Measurements from ENCODE around the gene NDRG3. TPM values are rescaled to one million over a fixed set of nuclear protein-coding genes. Genes with fewer than 3 reads are reported as not detected.

Gene NDRG3
- polyA plus RNA-seq, 1 experiment, result 28.5 TPM

GRCh38 chr20:36779656-36780025, 33.8 kb upstream of the NDRG3 start:
- CTCF ChIA-PET, result no interaction called here

GRCh38 chr20:36778831-36779655, 33.2 kb upstream of the NDRG3 start:
- peaks cover 11% of the 10 kb centered on the region for H3K36me3 ChIP-seq (ENCODE audit: control insufficient read depth, insufficient read depth, low read length)
- no peaks in the 10 kb centered on the region for H3K27me3 ChIP-seq (ENCODE audit: control insufficient read depth, insufficient read depth, low read length)
- ChIA-PET POLR2A (no interaction called here), CTCF (interaction anchor here (0.7 kb wide), 1 partner anchor 166 kb away, joined by 3 read pairs; no protein-coding TSS in a partner anchor)
- no peak for TF ChIP-seq CTCF (IDR thresholded peaks at IDR 0.05; ENCODE audit: insufficient read depth, low read depth, low read length)
- no peak overlapping the region for H3K4me3 ChIP-seq (ENCODE audit: low read depth, low read length)
- DNase-seq (ENCODE audit: low read depth), result no peak

More at GRCh38 chr20:36779656-36780025, 33.8 kb upstream of the NDRG3 start:
- Histone ChIP-seq H3K27me3 (ENCODE audit: control insufficient read depth, insufficient read depth, low read length) (no peaks in the 10 kb centered on the region), H3K4me3 (ENCODE audit: low read depth, low read length) (no peak overlapping the region), H3K36me3 (ENCODE audit: control insufficient read depth, insufficient read depth, low read length) (peaks cover 16% of the 10 kb centered on the region)
- DNase-seq (ENCODE audit: low read depth), result no peak
- POLR2A ChIA-PET, result no interaction called here
- no peak for TF ChIP-seq CTCF (IDR thresholded peaks at IDR 0.05; ENCODE audit: insufficient read depth, low read depth, low read length)

GRCh38 chr20:36777576-36777975, 31.7 kb upstream of the NDRG3 start:
- CTCF ChIA-PET, result interaction anchor here (0.5 to 1.6 kb wide), 4 partner anchors 15 to 143 kb away, joined by 3 to 4 read pairs (median 3); no protein-coding TSS in a partner anchor
- TF ChIP-seq CTCF (IDR thresholded peaks at IDR 0.05; ENCODE audit: insufficient read depth, low read depth, low read length), result no peak
- Histone ChIP-seq H3K27me3 (ENCODE audit: control insufficient read depth, insufficient read depth, low read length) (no peaks in the 10 kb centered on the region), H3K36me3 (ENCODE audit: control insufficient read depth, insufficient read depth, low read length) (peaks cover 6% of the 10 kb centered on the region), H3K4me3 (ENCODE audit: low read depth, low read length) (no peak overlapping the region)
- no peak for DNase-seq (ENCODE audit: low read depth)
- POLR2A ChIA-PET, result no interaction called here

GRCh38 chr20:36777167-36777566, 31.3 kb upstream of the NDRG3 start:
- TF ChIP-seq CTCF (IDR thresholded peaks at IDR 0.05; ENCODE audit: insufficient read depth, low read depth, low read length), result no peak
- CTCF ChIA-PET, result interaction anchor here (1.1 to 1.6 kb wide), 4 partner anchors 15 to 31 kb away, joined by 3 to 4 read pairs (median 3); no protein-coding TSS in a partner anchor
- no peak overlapping the region for H3K4me3 ChIP-seq (ENCODE audit: low read depth, low read length)
- no peaks in the 10 kb centered on the region for H3K27me3 ChIP-seq (ENCODE audit: control insufficient read depth, insufficient read depth, low read length)
- DNase-seq (ENCODE audit: low read depth), result no peak
- POLR2A ChIA-PET, result no interaction called here
- H3K36me3 ChIP-seq (ENCODE audit: control insufficient read depth, insufficient read depth, low read length), result peaks cover 4% of the 10 kb centered on the region

- ChIA-PET POLR2A (no interaction called here), CTCF (interaction anchor here (1.6 kb wide), 1 partner anchor 33 kb away, joined by 3 read pairs; no protein-coding TSS in a partner anchor)
- Histone ChIP-seq H3K4me3 (ENCODE audit: low read depth, low read length) (no peak overlapping the region), H3K27me3 (ENCODE audit: control insufficient read depth, insufficient read depth, low read length) (no peaks in the 10 kb centered on the region), H3K36me3 (ENCODE audit: control insufficient read depth, insufficient read depth, low read length) (peaks cover 3% of the 10 kb centered on the region)
- no peak for DNase-seq (ENCODE audit: low read depth)
- TF ChIP-seq CTCF (IDR thresholded peaks at IDR 0.05; ENCODE audit: insufficient read depth, low read depth, low read length), result no peak
Measured at GRCh38 chr20:36775826-36776225, 29.9 kb upstream of the NDRG3 start.
